Liver (tissue), 9 donors: Measurements from ENCODE around the gene LSM12. TPM values are rescaled to one million over a fixed set of nuclear protein-coding genes. Genes with fewer than 3 reads are reported as not detected.

ENCODE experiments used
- DNase-seq: peaks from one replicate; pipeline ENCODE4 v3.0.0-alpha.2; 2017; ENCODE audit warnings: low spot score
- H3K27ac ChIP-seq, 2 donors: one replicate each; pipeline ENCODE4 v1.7.0; 2013; ENCODE audit warnings: inconsistent platforms in 2 of 2, low read length in 2 of 2, control low read depth in 1 of 2, low read depth in 1 of 2, mild to moderate bottlenecking in 1 of 2
- H3K27me3 ChIP-seq, 4 donors: one replicate each; pipeline versions ENCODE4 v1.6.1 to v1.7.0; 2013; ENCODE audit warnings: low read length in 3 of 4, inconsistent platforms in 1 of 4, mild to moderate bottlenecking in 1 of 4, moderate library complexity in 1 of 4; ENCODE audit not compliant: control insufficient read depth in 4 of 4, insufficient read depth in 4 of 4
- H3K36me3 ChIP-seq, 4 donors: one replicate each; pipeline versions ENCODE4 v1.6.1 to v1.7.0; 2013; ENCODE audit warnings: low read length in 3 of 4, mild to moderate bottlenecking in 3 of 4, low read depth in 1 of 4, moderate library complexity in 1 of 4; ENCODE audit not compliant: control insufficient read depth in 4 of 4, insufficient read depth in 3 of 4
- H3K4me1 ChIP-seq, 4 donors: one replicate each; pipeline versions ENCODE4 v1.6.1 to v1.7.0; 2013; ENCODE audit warnings: low read length in 3 of 4, mild to moderate bottlenecking in 3 of 4, moderate library complexity in 1 of 4; ENCODE audit not compliant: control insufficient read depth in 4 of 4, insufficient read depth in 4 of 4
- H3K4me3 ChIP-seq, 3 donors: one replicate each; pipeline versions ENCODE4 v1.6.1 to v1.7.0; 2013; ENCODE audit warnings: low read length in 3 of 3, control low read depth in 1 of 3, low read depth in 1 of 3, mild to moderate bottlenecking in 1 of 3
- H3K9ac ChIP-seq, 2 donors: one replicate each; pipeline ENCODE4 v1.7.0; 2013; ENCODE audit warnings: low read length in 2 of 2, mild to moderate bottlenecking in 2 of 2, moderate library complexity in 2 of 2, control low read depth in 1 of 2, low read depth in 1 of 2
- H3K9me3 ChIP-seq, 4 donors: one replicate each; pipeline versions ENCODE4 v1.6.1 to v1.7.0; 2013; ENCODE audit warnings: low read length in 3 of 4; ENCODE audit not compliant: control insufficient read depth in 4 of 4
- ATF3 ChIP-seq: IDR thresholded peaks from 2 replicates; pipeline ENCODE4 v1.6.1; 2016; ENCODE audit warnings: antibody characterized with exemption
- CTCF ChIP-seq: fragments of 150-350 bp; IDR thresholded peaks from 2 replicates; pipeline ENCODE4 v1.5.1; 2017; ENCODE audit warnings: improper control_type of control experiment, low read depth, low read length; ENCODE audit not compliant: missing input control
- EGR1 ChIP-seq, 2 donors: IDR thresholded peaks; 2 replicates each; pipeline ENCODE4 v1.6.1; 2016 to 2018; ENCODE audit warnings: antibody characterized with exemption in 2 of 2, low read depth in 2 of 2
- FOXA1 ChIP-seq: IDR thresholded peaks from 2 replicates; pipeline ENCODE4 v1.6.1; 2016; ENCODE audit warnings: antibody characterized with exemption
- FOXA2 ChIP-seq: IDR thresholded peaks from 2 replicates; pipeline ENCODE4 v1.6.1; 2016; ENCODE audit warnings: antibody characterized with exemption
- GABPA ChIP-seq, 2 donors: IDR thresholded peaks in 1 of 2; conservative IDR thresholded peaks in 1 of 2; 2 replicates each; pipeline ENCODE4 v1.6.1; 2016; ENCODE audit warnings: antibody characterized with exemption in 2 of 2, mild to moderate bottlenecking in 1 of 2, moderate library complexity in 1 of 2
- HNF4A ChIP-seq, 2 donors: conservative IDR thresholded peaks; 2 replicates each; pipeline ENCODE4 v1.6.1; 2016; ENCODE audit warnings: antibody characterized with exemption in 2 of 2, mild to moderate bottlenecking in 2 of 2
- HNF4G ChIP-seq: IDR thresholded peaks from 2 replicates; pipeline ENCODE4 v1.6.1; 2016; ENCODE audit warnings: antibody characterized with exemption
- JUND ChIP-seq, 2 donors: IDR thresholded peaks; 2 replicates each; pipeline ENCODE4 v1.6.1; 2016; ENCODE audit warnings: antibody characterized with exemption in 2 of 2
- MAX ChIP-seq: IDR thresholded peaks from 2 replicates; pipeline ENCODE4 v1.6.1; 2016; ENCODE audit warnings: antibody characterized with exemption
- NR2F2 ChIP-seq: IDR thresholded peaks from 2 replicates; pipeline ENCODE4 v1.6.1; 2016; ENCODE audit warnings: antibody characterized with exemption
- RAD21 ChIP-seq, 2 donors: IDR thresholded peaks; 2 replicates each; pipeline ENCODE4 v1.6.1; 2016; ENCODE audit warnings: antibody characterized with exemption in 2 of 2, mild to moderate bottlenecking in 2 of 2
- REST ChIP-seq: IDR thresholded peaks from 2 replicates; pipeline ENCODE4 v1.6.1; 2016; ENCODE audit warnings: antibody characterized with exemption, mild to moderate bottlenecking
- RXRA ChIP-seq, 2 donors: IDR thresholded peaks; 2 replicates each; pipeline ENCODE4 v1.6.1; 2017 to 2018; ENCODE audit warnings: antibody characterized with exemption in 2 of 2, mild to moderate bottlenecking in 1 of 2
- SP1 ChIP-seq: IDR thresholded peaks from 2 replicates; pipeline ENCODE4 v1.6.1; 2018; ENCODE audit warnings: antibody characterized with exemption, mild to moderate bottlenecking
- TAF1 ChIP-seq: conservative IDR thresholded peaks from 2 replicates; pipeline ENCODE4 v1.6.1; 2016; ENCODE audit warnings: antibody characterized with exemption, mild to moderate bottlenecking
- YY1 ChIP-seq: IDR thresholded peaks from 2 replicates; pipeline ENCODE4 v1.6.1; 2016; ENCODE audit warnings: antibody characterized with exemption, mild to moderate bottlenecking
- ZBTB33 ChIP-seq: IDR thresholded peaks from 2 replicates; pipeline ENCODE4 v1.6.1; 2016; ENCODE audit warnings: antibody characterized with exemption
- WGBS: extraction: QIAGEN DNeasy Blood & Tissue Kit; methylation state at CpG from one replicate; pipeline ENCODE4 v1.1.7; 2013; 5-methylcytosine and 5-hydroxymethylcytosine counted together
- polyA plus RNA-seq, 2 donors: library from polyadenylated mRNA; stranded (reverse) in 1 of 2; unstranded in 1 of 2; fragments of 200-250 nt in 1 of 2; fragments of >200 nt in 1 of 2; fragmentation: Nextera tagmentation in 1 of 2; extraction: Ambion mirVana in 1 of 2; gene quantifications; one replicate each; pipeline versions ENCODE4 v1.2.1 to v1.2.3, GENCODE V29; 2013 to 2015
- total RNA-seq, 2 donors: library from RNA; depleted of rRNA; stranded (reverse); fragments of >200 nt; gene quantifications; one replicate each; pipeline ENCODE4 v1.2.3, GENCODE V29; 2014
- donor health status: healthy.
- donor health status: healthy.
- donor health status: healthy.
- donor health status: healthy.
- donor health status: healthy.

The LSM12 gene
- total and polyA plus RNA-seq, 4 donors, result 12.1 to 31.9 (median 15.1) TPM

GRCh38 chr17:44093231-44093900, 26.9 kb upstream of the LSM12 start:
- no peak for DNase-seq
- no peaks in the 10 kb centered on the region for H3K9me3 ChIP-seq
- peaks cover 14 to 32% (median 22%) of the 10 kb centered on the region in 4 donors for H3K4me1 ChIP-seq
- H3K9ac ChIP-seq, result no peak overlapping the region
- no peak overlapping the region for H3K27ac ChIP-seq
- TF ChIP-seq NR2F2 (no peak), JUND (IDR thresholded peaks at IDR 0.05) (no peak), RAD21 (IDR thresholded peaks at IDR 0.05) (no peak), HNF4G (no peak), RXRA (IDR thresholded peaks at IDR 0.05) (no peak), MAX (no peak), HNF4A (conservative IDR thresholded peaks at IDR 0.05) (no peak), EGR1 (IDR thresholded peaks at IDR 0.05; ENCODE audit: low read depth in 2 of 2) (no peak), GABPA (IDR thresholded peaks at IDR 0.05 in 1 of 2, conservative IDR thresholded peaks at IDR 0.05 in 1 of 2) (no peak), YY1 (no peak), ATF3 (no peak), REST (no peak), CTCF (no peak), SP1 (no peak), FOXA2 (no peak), TAF1 (no peak), ZBTB33 (no peak), FOXA1 (no peak)
- peaks cover 13 to 26% (median 18%) of the 10 kb centered on the region in 4 donors for H3K36me3 ChIP-seq
- H3K4me3 ChIP-seq, result no peak overlapping the region
- no peaks in the 10 kb centered on the region for H3K27me3 ChIP-seq
- 94% methylated on average over 21 of the region's 21 CpGs for WGBS
